HepG2 (cell line): Measurements from ENCODE around the gene CEP68. TPM values are rescaled to one million over a fixed set of nuclear protein-coding genes. Genes with fewer than 3 reads are reported as not detected.

Experiments
- DR1 ChIP-seq: sonication (generic); formaldehyde crosslinking; IDR thresholded peaks from 2 replicates; pipeline ENCODE4 v1.8.0; 2021; ENCODE audit warnings: mild to moderate bottlenecking, missing genetic modification reagents, inconsistent platforms
- FOSL2 ChIP-seq: sonication (generic); formaldehyde crosslinking; IDR thresholded peaks from 2 replicates; pipeline ENCODE4 v1.4.0; 2020; ENCODE audit warnings: missing genetic modification reagents
- FOXA3 ChIP-seq: IDR thresholded peaks from 2 replicates; pipeline ENCODE4 v1.6.1; 2016; ENCODE audit warnings: missing genetic modification reagents, missing compliant biosample characterization
- FOXC1 ChIP-seq: sonication (generic); formaldehyde crosslinking; IDR thresholded peaks from 2 replicates; pipeline ENCODE4 v1.8.0; 2022; ENCODE audit warnings: mild to moderate bottlenecking, missing genetic modification reagents, borderline replicate concordance
- HDAC1 ChIP-seq: sonication (generic); formaldehyde crosslinking; IDR thresholded peaks from 2 replicates; pipeline ENCODE4 v1.5.1; 2020; ENCODE audit warnings: mild to moderate bottlenecking, missing genetic modification reagents
- HMGXB4 ChIP-seq, 2 experiments: sonication (generic) in 1 of 2; formaldehyde crosslinking in 1 of 2; IDR thresholded peaks; 2 replicates each; pipeline versions ENCODE4 v1.4.0 to v1.6.1; 2018 to 2020; ENCODE audit warnings: missing genetic modification reagents in 2 of 2, borderline replicate concordance in 1 of 2, low read depth in 1 of 2, mild to moderate bottlenecking in 1 of 2, missing biosample characterization in 1 of 2
- HNRNPK ChIP-seq: fragments of 200-400 bp; formaldehyde crosslinking; IDR thresholded peaks from 2 replicates; pipeline ENCODE4 v1.6.1; 2018; ENCODE audit warnings: low read length, low read depth, moderate library complexity, mild to moderate bottlenecking; ENCODE audit not compliant: poor library complexity, severe bottlenecking
- HOXA3 ChIP-seq: sonication (generic); formaldehyde crosslinking; IDR thresholded peaks from 2 replicates; pipeline ENCODE4 v1.5.0; 2020; ENCODE audit warnings: missing genetic modification reagents
- JARID2 ChIP-seq: sonication (generic); formaldehyde crosslinking; IDR thresholded peaks from 2 replicates; pipeline ENCODE4 v1.8.1; 2023; ENCODE audit warnings: missing genetic modification reagents, inconsistent platforms; ENCODE audit not compliant: insufficient replicate concordance
- KLF11 ChIP-seq: IDR thresholded peaks from 2 replicates; pipeline ENCODE4 v1.6.1; 2016; ENCODE audit warnings: missing compliant biosample characterization
- MTA1 ChIP-seq: sonication (generic); formaldehyde crosslinking; IDR thresholded peaks from 2 replicates; pipeline ENCODE4 v1.4.0; 2020; ENCODE audit warnings: missing genetic modification reagents, mild to moderate bottlenecking, borderline replicate concordance
- MTA3 ChIP-seq: sonication (generic); formaldehyde crosslinking; IDR thresholded peaks from 2 replicates; pipeline ENCODE4 v1.4.0; 2020; ENCODE audit warnings: missing genetic modification reagents
- PAWR ChIP-seq: sonication (generic); formaldehyde crosslinking; IDR thresholded peaks from 2 replicates; pipeline ENCODE4 v1.4.0; 2020; ENCODE audit warnings: missing genetic modification reagents, mild to moderate bottlenecking, borderline replicate concordance
- PCBP1 ChIP-seq: fragments of 200-400 bp; formaldehyde crosslinking; IDR thresholded peaks from 2 replicates; pipeline ENCODE4 v1.6.1; 2017; ENCODE audit warnings: mild to moderate bottlenecking, low read depth, low read length, borderline replicate concordance
- SNAI1 ChIP-seq: sonication (generic); formaldehyde crosslinking; IDR thresholded peaks from 2 replicates; pipeline ENCODE4 v1.5.0; 2020; ENCODE audit warnings: mild to moderate bottlenecking, missing genetic modification reagents, borderline replicate concordance
- STAG1 ChIP-seq: sonication (generic); formaldehyde crosslinking; IDR thresholded peaks from 2 replicates; pipeline ENCODE4 v1.4.0; 2020; ENCODE audit warnings: missing genetic modification reagents
- ZBTB25 ChIP-seq: IDR thresholded peaks from 2 replicates; pipeline ENCODE4 v1.6.1; 2018; ENCODE audit warnings: missing genetic modification reagents
- ZBTB7A ChIP-seq: sonication (generic); formaldehyde crosslinking; IDR thresholded peaks from 2 replicates; pipeline ENCODE4 v1.8.0; 2022; ENCODE audit warnings: mild to moderate bottlenecking, missing genetic modification reagents
- ZFP82 ChIP-seq: sonication (generic); formaldehyde crosslinking; IDR thresholded peaks from 2 replicates; pipeline ENCODE4 v1.5.1; 2020; ENCODE audit warnings: mild to moderate bottlenecking, missing genetic modification reagents, borderline replicate concordance
- ZFY ChIP-seq: sonication (generic); formaldehyde crosslinking; IDR thresholded peaks from 2 replicates; pipeline ENCODE4 v1.4.0; 2020; ENCODE audit warnings: missing genetic modification reagents
- ZIK1 ChIP-seq: sonication (generic); formaldehyde crosslinking; IDR thresholded peaks from 2 replicates; pipeline ENCODE4 v1.5.0; 2020; ENCODE audit warnings: mild to moderate bottlenecking, low read depth, missing genetic modification reagents, borderline replicate concordance
- ZMYM3 ChIP-seq: sonication (generic); formaldehyde crosslinking; IDR thresholded peaks from 2 replicates; pipeline ENCODE4 v1.5.1; 2020; ENCODE audit warnings: mild to moderate bottlenecking, missing genetic modification reagents
- ZNF224 ChIP-seq: sonication (generic); formaldehyde crosslinking; IDR thresholded peaks from 2 replicates; pipeline ENCODE4 v1.5.0; 2020; ENCODE audit warnings: mild to moderate bottlenecking, missing genetic modification reagents
- ZNF292 ChIP-seq: sonication (generic); formaldehyde crosslinking; IDR thresholded peaks from 2 replicates; pipeline ENCODE4 v1.8.1; 2022; ENCODE audit warnings: mild to moderate bottlenecking, low read depth, missing genetic modification reagents, borderline replicate concordance
- ZNF333 ChIP-seq: sonication (generic); formaldehyde crosslinking; IDR thresholded peaks from 2 replicates; pipeline ENCODE4 v1.4.0; 2020; ENCODE audit warnings: mild to moderate bottlenecking, missing genetic modification reagents, borderline replicate concordance
- ZNF724P ChIP-seq: sonication (generic); formaldehyde crosslinking; IDR thresholded peaks from 2 replicates; pipeline ENCODE4 v1.8.0; 2022; ENCODE audit warnings: missing genetic modification reagents, borderline replicate concordance
- ZNF777 ChIP-seq: sonication (generic); formaldehyde crosslinking; IDR thresholded peaks from 2 replicates; pipeline ENCODE4 v1.4.0; 2020; ENCODE audit warnings: missing genetic modification reagents
- polyA plus RNA-seq, 8 experiments: library from polyadenylated mRNA; depleted of rRNA in 3 of 8; stranded (reverse) in 7 of 8; unstranded in 1 of 8; fragments of >200 nt; fragmentation: Illumina TruSeq in 4 of 8; extraction: Trizol in 4 of 8; gene quantifications; 2 replicates each; pipeline versions ENCODE4 v1.2.1 to v1.2.3, GENCODE V29; 2011 to 2016; ENCODE audit warnings: low read depth in 4 of 8, missing spikeins in 1 of 8, mixed read lengths in 1 of 8; ENCODE audit not compliant: insufficient read depth in 1 of 8
- total RNA-seq, 5 experiments: library from RNA; depleted of rRNA; stranded (reverse); fragments of >200 nt; fragmentation: Illumina TruSeq; extraction: Trizol; gene quantifications; 2 replicates each; pipeline ENCODE4 v1.2.3, GENCODE V29; 2016; ENCODE audit warnings: low read depth in 1 of 5

Gene CEP68
- total and polyA plus RNA-seq, 2 of the 13 experiments (the other 11 are each of a cell fraction or from before 2014, with no cell fraction given): 5.7 to 9.3 TPM

- TF ChIP-seq HMGXB4 (CRISPR knock-in tag; IDR thresholded peaks at IDR 0.05; ENCODE audit: borderline replicate concordance in 1 of 2, low read depth in 1 of 2) (peak in 1 of 2 experiments; percentile 8; a peak in 1 of 4 replicates), ZMYM3 (CRISPR knock-in tag) (peak; percentile 99), HDAC1 (CRISPR knock-in tag) (peak; percentile 27; the same call in 1 of the 2 replicates), JARID2 (CRISPR knock-in tag) (peak; percentile 27), DR1 (CRISPR knock-in tag) (0 out of 2 replicates have a peak, but pooled peaks have one; percentile 31), ZFY (CRISPR knock-in tag) (no peak), PAWR (CRISPR knock-in tag) (no peak), ZBTB25 (CRISPR knock-in tag) (peak; percentile 6; the same call in 1 of the 2 replicates), SNAI1 (CRISPR knock-in tag) (no peak), FOSL2 (CRISPR knock-in tag) (no peak), PCBP1 (peak; percentile 40; the same call in 1 of the 2 replicates), ZNF292 (CRISPR knock-in tag) (0 out of 2 replicates have a peak, but pooled peaks have one; percentile 75), FOXA3 (CRISPR knock-in tag) (no peak; the same call in 1 of the 2 replicates), ZIK1 (0 out of 2 replicates have a peak, but pooled peaks have one; percentile 21), KLF11 (CRISPR knock-in tag) (0 out of 2 replicates have a peak, but pooled peaks have one; percentile 61), FOXC1 (CRISPR knock-in tag) (0 out of 2 replicates have a peak, but pooled peaks have one; percentile 60), MTA3 (CRISPR knock-in tag) (no peak), HNRNPK (no peak), ZBTB7A (CRISPR knock-in tag) (0 out of 2 replicates have a peak, but pooled peaks have one; percentile 36), STAG1 (CRISPR knock-in tag) (peak; percentile 22; the same call in 1 of the 2 replicates), ZNF224 (CRISPR knock-in tag) (no peak), ZNF333 (CRISPR knock-in tag) (0 out of 2 replicates have a peak, but pooled peaks have one; percentile 42), ZNF777 (CRISPR knock-in tag) (peak; percentile 93), ZFP82 (CRISPR knock-in tag) (peak; percentile 68; the same call in 1 of the 2 replicates), ZNF724P (CRISPR knock-in tag) (no peak), MTA1 (CRISPR knock-in tag) (peak; percentile 22; the same call in 1 of the 2 replicates), HOXA3 (CRISPR knock-in tag) (peak; percentile 41; the same call in 1 of the 2 replicates)
Measured at GRCh38 chr2:65130664-65131175, 74.5 kb downstream of the CEP68 start (continued).
